ENCODE data around the gene FBXW8.
"Not testable (repeated sequence)": the region's sequence is repeated elsewhere in the genome, so short reads cannot be mapped to it uniquely, and the experiment has no call there.

FBXW8 gene

DNA sequence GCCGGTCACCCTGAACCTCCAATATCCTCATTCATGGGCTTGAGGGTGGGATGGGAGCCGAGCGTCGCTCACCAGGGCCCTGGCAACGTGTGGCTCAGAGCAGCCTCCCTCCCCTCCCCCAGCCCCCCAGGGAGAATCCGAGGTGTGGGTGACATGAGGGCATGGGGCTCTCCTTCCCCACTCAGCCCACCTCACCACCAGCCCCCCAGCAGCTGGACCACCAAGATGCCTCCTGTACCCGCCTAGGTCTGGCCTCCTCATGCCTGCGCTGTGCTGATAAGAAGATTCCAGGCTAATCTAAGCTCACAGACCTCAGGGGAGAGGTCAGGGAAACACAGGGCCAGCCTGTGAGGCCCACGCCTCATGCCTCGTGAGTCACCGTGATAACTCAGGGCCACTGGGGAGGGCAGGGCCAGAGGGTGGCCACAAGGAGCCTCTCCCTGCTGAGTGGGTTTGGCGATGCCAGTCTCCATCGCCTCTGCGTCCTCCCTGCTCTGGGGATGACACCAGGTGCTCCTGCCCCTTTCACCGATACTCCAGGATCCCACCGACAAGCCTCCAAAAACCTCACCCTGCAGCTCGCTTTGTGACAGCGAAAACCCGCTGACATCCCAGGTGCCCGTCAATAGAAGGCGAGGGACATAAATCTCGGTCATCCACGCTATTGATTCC lies 131.6 kb downstream of the FBXW8 start:
- DNase-seq = no peak

DNA sequence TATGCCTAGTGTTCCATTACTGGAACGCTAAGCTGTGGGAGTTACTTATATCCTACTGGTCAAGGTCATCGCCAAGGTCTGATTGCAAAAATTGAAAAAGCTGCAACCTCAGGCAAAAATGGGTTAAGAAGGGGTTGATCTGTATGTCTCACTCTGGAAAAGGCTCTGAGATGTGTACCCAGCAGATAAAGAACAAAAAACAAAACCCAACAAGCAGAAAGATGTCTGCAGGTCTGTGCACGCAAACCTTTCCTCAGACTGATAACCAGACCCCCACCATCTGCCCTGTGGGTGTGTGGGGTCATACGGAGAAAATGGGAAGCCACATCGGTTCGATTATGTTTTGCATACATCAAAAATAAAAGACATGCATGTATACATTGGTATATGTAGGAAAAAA lies 132.1 kb downstream of the FBXW8 start:
- no peak for DNase-seq

DNA sequence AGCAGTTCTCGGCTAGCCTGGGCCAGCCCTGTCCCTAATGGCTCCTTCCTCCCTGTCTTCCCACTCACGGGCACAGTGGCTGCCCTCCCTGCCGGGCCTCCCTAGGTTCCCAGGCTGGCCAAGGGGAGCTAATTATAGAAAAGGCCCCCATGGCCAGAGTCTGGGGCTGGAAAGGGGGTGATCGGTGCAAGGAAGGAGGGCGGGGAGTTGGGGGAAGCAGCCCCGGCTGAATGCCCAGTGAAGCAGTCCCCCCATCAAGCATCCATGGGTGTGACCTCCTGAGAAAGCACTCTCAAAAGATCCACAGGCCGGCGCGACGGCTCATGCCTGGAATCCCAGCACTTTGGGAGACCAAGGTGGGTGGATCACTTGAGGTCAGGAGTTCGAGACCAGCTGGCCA lies 133.6 kb downstream of the FBXW8 start:
- no peak for DNase-seq

DNA sequence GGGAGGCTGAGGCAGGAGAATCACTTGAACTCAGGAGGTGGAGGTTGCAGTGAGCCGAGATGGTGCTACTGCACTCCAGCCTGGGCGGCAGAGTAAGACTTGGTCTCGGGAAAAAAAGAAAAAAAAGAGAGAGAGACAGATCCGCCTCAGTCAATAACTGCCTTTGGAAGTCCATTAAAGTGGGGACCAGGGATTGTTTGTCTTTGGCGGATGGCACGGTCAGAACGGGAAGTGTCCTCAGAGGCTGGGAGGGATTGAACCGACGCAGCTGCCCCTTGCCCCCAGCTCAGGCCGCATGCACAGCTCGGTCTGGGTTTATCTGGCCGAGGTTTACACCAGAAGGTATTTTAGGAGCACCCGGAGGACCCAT lies 134.0 kb downstream of the FBXW8 start:
- DNase-seq = no peak

DNA sequence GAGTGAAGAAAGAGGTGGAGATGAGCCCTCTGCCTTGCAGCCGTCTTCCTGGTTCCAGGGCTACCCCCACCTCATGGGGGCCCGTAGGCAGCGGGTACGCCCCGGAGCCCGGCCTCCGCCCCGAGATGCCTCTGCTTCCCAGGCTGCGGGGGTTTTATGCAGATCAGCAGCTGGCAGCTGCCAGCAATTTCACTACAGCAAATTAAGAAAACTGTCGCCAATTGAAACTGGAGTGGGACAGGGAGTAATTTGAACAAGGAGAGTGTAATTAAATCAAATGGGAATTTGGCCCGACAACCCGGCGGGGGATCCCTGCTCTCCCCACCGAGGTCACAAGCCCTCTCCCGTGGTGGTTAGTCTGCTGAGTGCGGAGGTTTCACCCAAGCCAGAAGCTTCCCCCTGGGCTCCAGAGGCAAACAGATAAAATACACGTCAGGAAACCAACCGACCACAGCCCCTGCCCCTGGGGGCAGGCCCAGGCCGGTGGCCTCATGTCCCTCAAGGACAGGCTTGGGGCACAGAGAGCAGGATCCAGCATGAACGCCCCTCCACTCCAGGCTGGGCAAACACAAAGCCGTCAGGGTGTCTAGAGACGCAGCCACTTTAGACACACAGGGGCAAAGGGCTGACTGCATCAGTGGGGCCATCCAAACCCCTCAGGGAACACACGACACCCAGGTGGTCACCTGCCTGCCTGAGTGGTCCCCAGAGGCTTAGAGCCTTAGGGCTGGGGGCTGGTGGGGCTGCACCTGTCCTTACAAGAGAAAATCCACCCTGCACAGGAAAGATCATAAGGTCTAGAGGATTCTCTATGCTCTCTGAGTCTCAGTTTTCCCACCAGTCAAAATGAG lies 134.6 kb downstream of the FBXW8 start:
- DNase-seq = peak; percentile 94

DNA sequence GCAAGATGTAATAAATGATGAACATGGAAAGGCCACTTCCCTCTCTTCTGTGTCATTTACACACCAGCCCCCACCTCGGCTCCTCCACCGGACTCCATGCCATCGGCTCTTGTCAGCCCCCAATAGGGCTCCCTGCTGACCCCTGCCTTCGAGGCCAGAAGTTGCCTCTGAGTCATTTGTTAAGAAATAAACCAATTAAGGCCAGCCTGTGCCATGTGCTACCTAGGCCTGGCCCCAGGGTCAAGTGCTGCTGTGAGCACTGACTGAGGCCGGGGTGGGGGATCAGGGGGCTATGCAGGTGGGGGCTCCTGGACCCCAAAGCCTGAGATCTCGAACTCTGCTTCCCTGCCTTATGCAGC lies 135.2 kb downstream of the FBXW8 start:
- no peak for DNase-seq

DNA sequence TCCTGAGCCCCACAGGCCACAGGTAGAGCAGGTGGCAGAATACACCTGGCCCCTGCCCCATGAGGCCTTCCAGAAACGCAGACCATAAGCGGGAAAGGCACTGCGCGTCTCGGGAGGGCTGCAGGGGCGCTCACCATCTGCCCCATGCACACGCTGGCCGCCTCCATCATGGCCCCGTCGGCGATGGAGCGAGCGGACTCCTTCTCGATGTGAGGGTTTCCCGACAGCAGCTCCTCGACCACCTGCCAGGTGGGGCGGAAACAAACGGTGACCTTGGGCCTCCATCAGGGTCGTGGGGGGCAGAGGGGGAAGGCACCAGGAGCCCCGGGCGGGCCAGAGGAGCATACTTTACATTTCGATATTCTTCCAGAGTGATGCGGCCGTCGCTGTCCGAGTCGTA lies 135.7 kb downstream of the FBXW8 start:
- no peak for DNase-seq

DNA sequence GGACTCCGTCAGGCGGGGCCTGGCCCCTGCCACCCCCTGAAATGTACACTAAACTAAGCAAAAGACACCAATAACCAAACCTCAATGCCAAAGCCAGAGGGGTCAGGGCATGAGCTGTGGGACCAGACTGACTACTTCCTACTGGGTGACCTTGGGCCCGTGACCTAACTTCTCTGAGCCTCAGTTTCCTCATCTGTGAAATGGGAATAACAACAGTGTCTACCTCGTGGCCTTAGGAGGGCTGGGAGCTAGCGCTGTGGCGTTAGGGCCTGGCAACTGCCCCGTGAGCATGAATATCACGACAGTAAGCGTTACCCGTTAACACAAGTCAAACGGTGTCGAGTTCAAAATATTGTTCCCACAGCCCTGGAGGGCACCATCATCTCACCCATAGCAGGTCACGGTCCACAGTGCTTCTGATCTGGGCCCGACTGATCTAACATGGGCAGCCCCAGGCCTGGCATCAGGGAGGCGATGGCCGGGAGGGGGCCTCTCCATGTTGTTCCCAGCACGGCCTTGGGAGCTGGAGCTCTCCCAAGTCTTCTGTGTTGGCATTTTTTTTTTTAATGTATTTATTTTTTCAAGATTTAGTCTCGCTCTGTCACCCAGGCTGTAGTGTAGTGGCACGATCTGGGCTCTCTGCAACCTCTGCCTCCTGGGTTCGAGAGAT lies 136.2 kb downstream of the FBXW8 start:
- DNase-seq = no peak

DNA sequence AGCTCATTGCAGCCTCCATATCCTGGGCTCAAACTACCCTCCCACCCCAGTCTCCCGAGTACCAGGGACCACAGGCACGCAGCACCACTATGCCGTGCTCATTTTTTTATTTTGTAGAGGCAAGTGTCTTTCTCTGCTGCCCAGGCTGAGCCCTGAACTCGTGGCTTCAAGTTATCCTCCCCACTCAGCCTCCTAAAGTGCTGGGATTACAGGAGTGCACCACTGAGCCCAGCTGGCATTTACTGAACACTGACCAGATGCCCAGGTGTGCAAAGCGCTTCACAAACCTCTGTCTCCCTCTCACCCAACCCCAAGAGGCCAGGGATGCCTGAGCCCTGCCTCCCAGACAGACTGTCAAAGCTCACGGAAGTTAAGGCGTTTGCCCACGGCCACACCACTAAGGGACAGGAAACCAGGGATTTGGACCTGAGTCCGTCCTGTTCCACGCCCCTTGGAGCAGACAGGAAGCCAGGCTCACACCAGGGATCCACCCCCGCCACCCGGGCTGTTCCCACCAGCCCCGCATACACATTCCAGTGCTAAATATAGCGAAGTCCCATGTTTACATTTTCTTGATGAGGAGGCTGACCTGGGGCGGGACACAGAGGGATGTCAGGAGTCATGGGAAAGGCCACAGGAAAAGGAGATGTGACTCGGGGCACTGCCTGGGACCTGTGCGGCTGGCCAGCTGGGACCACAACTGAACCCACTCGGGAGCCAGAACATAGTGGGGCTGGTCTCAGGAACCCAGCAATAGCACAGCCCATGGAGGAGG lies 137.2 kb downstream of the FBXW8 start:
- DNase-seq = no peak

DNA sequence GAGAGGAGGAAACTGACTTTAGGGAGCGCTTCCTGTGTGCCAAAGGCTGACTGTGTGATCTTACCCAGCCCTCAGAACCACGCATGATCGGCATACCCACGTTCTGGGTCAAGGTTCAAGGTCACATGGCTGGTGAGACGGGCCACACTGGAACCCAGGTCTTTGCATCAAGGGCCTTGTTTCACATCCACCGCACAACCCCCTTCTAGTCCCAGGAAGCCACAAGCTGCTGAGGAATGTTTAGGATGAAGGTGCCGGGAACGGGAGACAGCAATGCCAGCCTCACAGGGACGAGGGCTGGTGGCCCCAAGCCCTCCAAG lies 137.8 kb downstream of the FBXW8 start:
- no peak for DNase-seq

DNA sequence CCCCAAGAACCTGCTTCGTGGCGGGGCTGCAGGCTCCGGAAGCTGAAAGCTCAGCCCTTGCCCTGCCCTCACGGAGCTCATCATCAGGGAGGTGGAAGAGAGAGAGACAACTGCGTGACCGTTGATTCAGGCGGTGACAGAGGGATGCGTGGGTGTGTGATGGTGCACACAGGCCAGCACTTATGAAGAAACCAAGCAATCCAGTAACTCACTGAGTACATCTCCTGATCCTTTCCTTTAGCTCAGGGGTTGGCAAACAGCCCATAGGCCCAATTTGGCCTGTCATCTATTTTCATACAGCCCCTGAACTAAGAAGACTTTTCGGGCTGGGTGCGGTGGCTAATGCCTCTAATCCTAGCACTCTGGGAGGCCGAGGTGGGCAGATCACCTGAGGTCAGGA lies 138.5 kb downstream of the FBXW8 start:
- DNase-seq = no peak

DNA sequence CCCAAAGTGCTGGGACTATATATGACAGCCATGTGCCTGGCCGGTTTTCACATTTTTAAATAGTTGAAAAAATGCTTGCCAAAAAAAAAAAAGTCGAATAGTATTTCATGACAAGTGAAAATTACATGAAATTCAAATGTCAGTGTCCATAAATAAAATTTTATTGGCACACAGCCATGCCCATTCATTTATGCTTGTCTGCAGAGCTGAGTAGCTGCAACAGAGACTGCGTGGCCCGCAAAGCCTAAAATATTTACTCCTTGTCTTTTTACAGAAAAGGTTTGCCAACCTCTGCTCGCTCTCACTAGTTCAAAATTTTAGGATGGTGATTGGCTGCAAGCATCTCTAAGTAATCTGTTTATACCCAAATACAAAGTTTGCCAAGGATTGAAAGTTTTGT lies 139.3 kb downstream of the FBXW8 start:
- DNase-seq = peak; percentile 6

DNA sequence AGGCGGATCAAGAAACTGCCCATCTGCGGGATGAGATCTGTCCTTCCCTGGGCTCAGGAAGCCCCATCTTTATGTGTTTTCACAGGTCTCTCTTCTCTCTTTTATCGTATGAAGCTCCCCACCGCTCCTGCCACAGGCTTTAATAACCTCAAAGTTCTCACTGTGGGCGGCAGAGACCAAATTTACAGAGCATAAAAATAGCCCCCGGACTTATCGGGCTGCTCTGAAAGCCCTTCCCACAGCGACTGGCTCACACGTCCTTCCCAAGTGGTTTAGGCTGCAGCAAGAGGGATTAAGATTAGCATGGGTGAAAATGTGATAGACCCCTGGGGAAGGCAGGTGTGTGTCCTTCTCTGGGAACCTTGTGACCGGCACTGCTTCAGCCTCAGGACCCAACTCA lies 140.6 kb downstream of the FBXW8 start:
- DNase-seq = no peak

DNA sequence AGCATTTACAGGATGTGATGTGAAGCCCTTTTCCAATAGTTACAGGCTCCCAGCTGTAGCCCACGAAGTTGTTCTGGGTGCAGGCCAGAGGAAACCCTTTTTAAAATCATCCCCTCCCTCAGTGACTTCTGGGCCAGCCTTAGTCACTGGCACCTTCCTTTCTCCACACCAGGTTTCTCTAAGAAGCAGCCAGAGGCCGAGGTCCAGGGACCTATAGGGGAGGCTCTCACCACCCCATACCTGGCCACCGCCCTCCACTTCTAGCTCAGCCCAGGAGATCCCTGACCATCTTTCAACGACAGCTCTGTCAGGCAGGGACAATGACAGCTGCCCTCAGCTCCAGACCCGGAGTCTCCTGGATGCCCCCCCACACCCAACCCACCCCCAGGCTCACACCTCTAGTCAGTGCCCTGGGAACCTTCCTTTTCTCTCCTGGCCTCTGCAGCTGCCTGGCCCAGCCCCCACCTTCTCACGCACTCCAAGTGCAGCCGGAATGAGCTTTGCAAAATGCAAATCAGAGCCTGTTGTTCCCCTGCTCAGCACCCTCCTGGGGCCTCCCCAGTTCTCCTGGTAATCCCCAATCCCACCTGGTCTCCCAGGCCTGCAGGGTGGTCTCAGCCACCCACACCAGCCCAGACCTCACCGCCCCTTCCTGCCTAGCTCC lies 141.8 kb downstream of the FBXW8 start:
- peak; percentile 32 for DNase-seq

DNA sequence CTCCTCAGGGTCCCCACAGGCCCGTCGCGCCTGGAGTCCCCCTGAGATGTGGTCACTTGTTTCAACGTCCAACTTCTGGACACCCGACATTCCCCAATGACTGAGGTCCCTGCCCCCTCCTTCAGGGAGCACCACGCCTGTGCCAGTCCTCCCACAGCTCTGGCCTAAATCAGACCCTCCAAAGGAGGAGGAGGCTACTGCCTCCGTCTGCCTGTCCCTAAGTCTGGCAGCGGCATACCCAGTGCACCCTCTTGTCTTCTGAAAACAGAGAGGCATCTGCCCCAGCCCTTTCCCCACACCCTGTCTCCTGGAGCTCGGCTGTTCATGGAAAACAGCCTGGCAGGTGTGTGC lies 142.3 kb downstream of the FBXW8 start:
- no peak for DNase-seq

DNA sequence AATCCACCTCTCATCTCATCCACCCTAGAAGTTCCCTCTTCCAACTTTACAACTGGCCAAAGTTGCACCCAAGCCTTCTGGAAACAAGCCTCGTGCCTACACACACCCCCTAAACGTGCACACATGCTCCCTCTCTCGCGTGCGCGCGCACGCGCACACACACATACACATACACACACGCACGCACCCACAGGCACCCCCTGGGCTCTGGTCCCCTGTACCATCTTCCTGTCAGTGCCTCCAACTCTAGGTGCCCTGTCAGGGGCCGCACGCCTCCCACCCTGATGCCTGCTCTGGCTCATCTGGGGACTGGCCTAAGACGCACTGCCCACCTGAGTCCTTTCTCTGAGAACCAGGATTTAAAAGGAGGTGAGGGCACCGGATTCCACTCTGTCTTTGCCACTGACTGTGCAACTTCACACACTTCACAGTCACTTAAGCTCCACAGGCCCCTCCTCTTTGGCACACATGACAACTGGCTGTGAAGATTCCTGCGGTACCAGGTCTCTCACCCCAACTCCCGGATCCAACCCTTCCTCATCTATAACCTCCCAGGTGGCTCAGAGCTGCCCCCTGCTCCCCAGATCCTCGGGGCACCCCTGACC lies 142.9 kb downstream of the FBXW8 start:
- no peak for DNase-seq

DNA sequence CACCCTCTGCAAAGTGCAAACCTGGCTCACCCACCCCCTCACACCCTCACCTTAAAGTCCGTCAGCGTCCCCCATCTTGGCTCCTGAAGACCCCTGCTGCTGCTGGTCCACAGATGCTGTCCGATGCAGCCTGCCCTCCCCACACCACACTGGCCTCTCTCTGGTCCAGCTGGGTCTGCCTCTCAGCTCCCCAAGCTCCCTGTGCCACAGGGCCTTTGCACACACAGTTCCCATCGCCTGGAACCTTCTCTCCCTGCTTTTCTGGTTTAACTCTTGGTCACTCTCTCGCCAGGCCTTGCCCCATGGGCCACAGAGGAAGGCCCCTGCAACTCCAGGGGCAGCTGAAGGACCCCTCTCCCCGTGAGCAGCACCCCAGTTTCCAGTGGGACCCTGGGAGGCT lies 143.5 kb downstream of the FBXW8 start:
- DNase-seq = no peak

DNA sequence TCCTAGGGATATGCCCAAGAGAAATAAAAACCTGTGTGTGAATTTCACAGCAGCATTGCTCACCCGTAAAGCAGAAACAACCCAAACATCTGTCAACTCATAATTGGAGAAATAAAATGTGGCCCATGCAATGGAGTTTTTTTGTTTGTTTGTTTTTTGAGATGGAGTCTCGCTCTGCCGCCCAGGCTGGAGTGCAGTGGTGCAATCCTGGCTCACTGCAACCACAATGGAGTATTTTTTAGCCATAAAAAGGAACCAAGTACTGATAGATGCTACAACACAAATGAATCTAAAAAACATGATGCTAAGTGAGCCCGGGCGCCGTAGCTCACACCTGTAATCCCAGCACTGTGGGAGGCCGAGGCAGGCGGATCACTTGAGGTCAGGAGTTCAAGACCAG lies 146.9 kb downstream of the FBXW8 start:
- DNase-seq = not testable (repeated sequence)

DNA sequence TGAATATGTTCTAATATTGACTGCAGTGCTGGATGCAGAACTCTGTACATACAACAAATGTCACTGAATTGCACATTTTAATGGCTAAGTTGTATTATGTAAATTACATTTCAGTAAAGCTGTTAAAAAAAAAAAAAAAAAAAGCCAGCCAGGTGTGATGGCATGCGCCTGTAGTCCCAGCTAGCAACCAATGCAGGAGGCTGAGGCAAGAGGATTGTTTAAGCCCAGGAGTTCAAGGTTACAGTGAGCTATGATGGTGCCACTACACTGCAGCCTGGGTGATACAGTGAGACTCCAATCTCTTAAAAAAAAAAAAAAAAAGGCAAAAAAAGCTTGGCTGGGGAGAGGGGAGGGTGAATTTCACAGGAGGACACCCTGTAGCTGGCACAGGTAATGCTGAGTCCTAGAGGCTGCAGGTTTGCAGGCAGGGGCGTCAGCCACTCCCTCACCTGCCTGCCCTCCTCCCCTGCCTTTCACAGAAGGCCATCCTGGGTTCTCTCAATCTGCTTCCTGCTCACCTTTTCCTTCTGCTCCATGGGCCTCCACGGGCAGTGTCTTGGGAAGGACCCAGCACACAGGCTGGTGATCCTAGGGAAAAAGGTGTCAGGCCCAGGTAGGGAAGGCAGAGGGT lies 147.8 kb downstream of the FBXW8 start:
- DNase-seq = no peak

DNA sequence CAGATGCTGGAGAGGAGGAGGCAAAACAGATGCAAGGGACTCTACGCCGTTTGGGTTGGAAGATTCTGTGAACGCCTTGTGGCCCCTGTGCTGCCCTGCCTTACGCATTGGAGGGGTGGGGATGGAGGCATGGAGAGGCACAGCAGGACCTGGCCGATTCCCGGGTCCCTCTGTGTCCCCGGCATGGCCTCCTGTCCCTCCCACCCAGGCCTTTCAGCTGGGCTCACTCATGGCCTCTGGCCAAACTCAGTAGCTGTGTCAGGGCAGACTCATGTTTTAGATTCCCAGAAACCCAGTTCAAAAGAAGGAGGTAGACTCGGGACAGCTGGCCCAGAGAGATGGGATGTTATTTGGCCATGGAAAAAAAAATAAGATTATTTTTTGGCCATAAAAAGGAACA lies 148.4 kb downstream of the FBXW8 start:
- no peak for DNase-seq

DNA sequence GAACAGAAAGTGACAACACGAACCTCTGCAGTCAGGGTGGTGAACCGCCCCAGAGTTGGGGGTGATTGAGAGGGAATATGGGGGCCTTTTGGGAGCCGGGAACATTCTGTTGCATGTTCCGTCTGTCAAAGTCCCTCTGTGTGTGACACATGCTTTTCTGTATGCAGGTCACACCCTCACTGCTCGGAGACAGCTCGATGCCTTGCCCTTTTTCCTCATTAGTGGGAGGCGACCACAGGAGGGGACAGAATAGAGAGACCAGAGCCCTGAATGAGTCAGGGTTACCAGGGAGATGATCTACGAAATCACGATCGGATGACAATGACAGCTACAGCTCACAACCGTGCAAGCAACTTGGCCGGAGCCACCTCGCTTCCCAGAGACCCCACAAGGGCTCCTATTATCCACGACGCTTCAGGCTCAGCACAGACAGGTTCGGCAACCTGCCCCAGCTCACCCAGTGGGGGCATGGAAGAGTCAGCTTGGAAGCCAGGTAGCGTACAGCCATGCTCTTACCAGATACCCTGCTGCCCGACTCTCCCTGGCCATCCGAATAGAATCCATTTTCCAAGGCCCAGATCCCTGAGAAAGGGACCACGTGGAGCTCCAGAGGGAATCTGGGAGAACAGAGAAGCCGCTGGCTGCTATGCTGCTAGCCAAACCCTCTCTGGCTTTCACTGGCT lies 149.6 kb downstream of the FBXW8 start:
- no peak for DNase-seq

DNA sequence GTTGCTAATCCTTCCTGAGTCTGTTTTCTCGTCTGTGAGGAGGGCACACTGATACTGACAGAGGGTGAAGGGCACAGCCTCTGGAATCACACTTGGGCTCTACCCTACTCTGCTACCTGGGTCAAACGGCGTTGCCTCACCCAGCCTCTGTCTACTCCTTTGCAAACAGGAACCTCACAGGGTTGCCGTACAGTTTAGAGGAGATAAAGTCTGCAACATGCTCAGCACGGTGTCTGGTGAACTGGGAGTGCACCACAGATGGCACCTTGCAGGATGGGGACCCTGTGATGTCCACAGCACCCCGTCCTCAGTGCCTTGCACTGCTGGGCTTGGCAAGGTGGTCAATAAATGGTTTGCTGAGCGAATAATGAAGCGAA lies 150.2 kb downstream of the FBXW8 start:
- no peak for DNase-seq
